Endothelial cell of umbilical vein (primary cell): ENCODE results near the gene DLEC1. TPM values are rescaled to one million over a fixed set of nuclear protein-coding genes. Genes with fewer than 3 reads are reported as not detected.
A peak's percentile ranks its signal among the peaks of the same experiment; 100 is the strongest.

ENCODE experiments used
- BruUV-seq: library from RNA; stranded (reverse); fragments of 400-500 nt; replicated peaks from 2 replicates; lab custom pipeline; 2021; lab: Mats Ljungman, UMichigan
- CTCF ChIA-PET: fragments of 300-600, 350-600 bp; sonication (Branson Sonifier 250); formaldehyde crosslinking; loops from one replicate; lab custom pipeline; 2021; ENCODE audit warnings: antibody characterized with exemption, inconsistent platforms; lab: Charles Lee
- POLR2A ChIA-PET: fragments of 300-600, 350-600 bp; sonication (Branson Sonifier 250); formaldehyde crosslinking; loops from one replicate; lab custom pipeline; 2021; ENCODE audit warnings: antibody characterized with exemption, inconsistent platforms; lab: Charles Lee
- DNase-seq: peaks from one replicate; pipeline ENCODE4 v3.0.0-alpha.2; 2011; ENCODE audit warnings: low read depth, low spot score
- FAIRE-seq: peaks from 2 replicates; lab custom pipeline; 2011; peaks lifted over from hg19 to GRCh38; lab: Jason Lieb, UNC
- H2AFZ ChIP-seq: 2 replicates; pipeline ENCODE4 v1.6.0; 2012; ENCODE audit warnings: low read depth, low read length, control low read depth, inconsistent platforms
- H3K27ac ChIP-seq: 2 replicates; pipeline ENCODE4 v1.5.1; 2011; ENCODE audit warnings: low read depth, mild to moderate bottlenecking, control low read depth, low read length, moderate library complexity; ENCODE audit not compliant: insufficient read depth
- H3K27me3 ChIP-seq, 2 experiments: 2 replicates each; pipeline versions ENCODE4 v1.6.0 to v1.6.1; 2011; ENCODE audit warnings: low read length in 2 of 2, mixed read lengths in 1 of 2; ENCODE audit not compliant: control insufficient read depth in 2 of 2, insufficient read depth in 2 of 2
- H3K36me3 ChIP-seq, 2 experiments: 2 replicates in 1 of 2; 3 replicates in 1 of 2; pipeline ENCODE4 v1.5.1; 2011; ENCODE audit warnings: low read length in 2 of 2, mild to moderate bottlenecking in 1 of 2, moderate library complexity in 1 of 2; ENCODE audit not compliant: control insufficient read depth in 2 of 2, insufficient read depth in 2 of 2; ENCODE audit errors: extremely low read depth in 1 of 2
- H3K4me1 ChIP-seq: 3 replicates; pipeline ENCODE4 v1.5.1; 2011; ENCODE audit warnings: mild to moderate bottlenecking, low read length; ENCODE audit not compliant: control insufficient read depth, insufficient read depth; ENCODE audit errors: extremely low read depth
- H3K4me2 ChIP-seq: 2 replicates; pipeline ENCODE4 v1.6.1; 2011; ENCODE audit warnings: low read length, control low read depth, mixed read lengths; ENCODE audit not compliant: insufficient read depth
- H3K4me3 ChIP-seq, 3 experiments: fragments of 200-600 bp in 1 of 3; sonication (generic), shearing (Covaris generic) in 1 of 3; replicated peaks in 1 of 3; 2 replicates each; pipeline ENCODE4 v1.5.1; 2011 to 2016; ENCODE audit warnings: control low read depth in 3 of 3, low read length in 3 of 3, mild to moderate bottlenecking in 2 of 3, inconsistent platforms in 1 of 3, low read depth in 1 of 3, moderate library complexity in 1 of 3; ENCODE audit not compliant: insufficient read depth in 1 of 3
- H3K79me2 ChIP-seq: 2 replicates; pipeline ENCODE4 v1.6.0; 2012; ENCODE audit warnings: low read length, inconsistent platforms; ENCODE audit not compliant: control insufficient read depth, insufficient read depth
- H3K9ac ChIP-seq: replicated peaks from 2 replicates; pipeline ENCODE3; 2011; ENCODE audit warnings: low read length, control low read depth; ENCODE audit not compliant: insufficient read depth; ENCODE audit errors: extremely low read depth
- H3K9me1 ChIP-seq: replicated peaks from 3 replicates; pipeline ENCODE4 v1.6.0; 2011; ENCODE audit warnings: mild to moderate bottlenecking, low read length; ENCODE audit not compliant: control insufficient read depth, insufficient read depth; ENCODE audit errors: extremely low read depth
- H3K9me3 ChIP-seq: replicated peaks from 2 replicates; pipeline ENCODE4 v1.5.1; 2012; ENCODE audit warnings: low read length, inconsistent platforms; ENCODE audit not compliant: control insufficient read depth, insufficient read depth
- H4K20me1 ChIP-seq: replicated peaks from 2 replicates; pipeline ENCODE3; 2011; ENCODE audit warnings: mild to moderate bottlenecking, low read length; ENCODE audit not compliant: control insufficient read depth, insufficient read depth; ENCODE audit errors: extremely low read depth
- CTCF ChIP-seq, 2 donors: IDR thresholded peaks; 1 replicate in 1 of 2; 2 replicates in 1 of 2; pipeline ENCODE4 v1.5.1; 2011; ENCODE audit warnings: low read length in 2 of 2, mild to moderate bottlenecking in 2 of 2, moderate library complexity in 2 of 2, control low read depth in 1 of 2, inconsistent platforms in 1 of 2, low read depth in 1 of 2; ENCODE audit not compliant: insufficient read depth in 1 of 2; ENCODE audit errors: extremely low read depth in 1 of 2
- EZH2 ChIP-seq: IDR thresholded peaks from 2 replicates; pipeline ENCODE4 v1.6.1; 2012; ENCODE audit warnings: borderline replicate concordance, low read depth, mild to moderate bottlenecking, moderate library complexity, low read length, inconsistent platforms; ENCODE audit not compliant: severe bottlenecking
- FOS ChIP-seq: IDR thresholded peaks from 2 replicates; pipeline ENCODE4 v1.6.1; 2011; ENCODE audit warnings: mild to moderate bottlenecking, low read length, moderate library complexity, borderline replicate concordance; ENCODE audit not compliant: insufficient read depth
- GATA2 ChIP-seq: IDR thresholded peaks from 2 replicates; pipeline ENCODE4 v1.7.0; 2011; ENCODE audit warnings: low read depth, mild to moderate bottlenecking, moderate library complexity, mixed read lengths, low read length; ENCODE audit not compliant: insufficient read length, insufficient read depth
- JUN ChIP-seq: IDR thresholded peaks from 2 replicates; pipeline ENCODE4 v1.6.1; 2011; ENCODE audit warnings: borderline replicate concordance, low read depth; ENCODE audit not compliant: insufficient read length, insufficient read depth
- MAX ChIP-seq: IDR thresholded peaks from 2 replicates; pipeline ENCODE4 v1.6.1; 2011; ENCODE audit not compliant: insufficient read depth, insufficient read length
- MYC ChIP-seq: IDR thresholded peaks from one replicate; pipeline ENCODE4 v1.6.1; 2011; ENCODE audit warnings: mild to moderate bottlenecking, low read depth, low read length
- POLR2A ChIP-seq: IDR thresholded peaks from 2 replicates; pipeline ENCODE4 v1.6.1; 2012; ENCODE audit warnings: low read depth, mild to moderate bottlenecking, control low read depth, low read length
- POLR2AphosphoS5 ChIP-seq: IDR thresholded peaks from 2 replicates; pipeline ENCODE4 v1.6.1; 2012; ENCODE audit warnings: low read depth, mild to moderate bottlenecking, control low read depth, low read length, moderate library complexity; ENCODE audit not compliant: insufficient read depth
- dilution Hi-C: fragments of 300-500 bp; cut with MboI; formaldehyde crosslinking; loops from one replicate; pipeline ENCODE4 v1.15.0; 2019; ENCODE audit warnings: low sequenced_read_pairs; ENCODE audit not compliant: extremely low pct_ligation_motif_present
- intact Hi-C: fragments of 100-400 bp; cut with micrococcal nuclease; formaldehyde crosslinking; loops from one replicate; pipeline ENCODE4 v1.10.0; 2022
- polyA plus RNA-seq, 4 experiments: library from polyadenylated mRNA; depleted of rRNA in 3 of 4; stranded (reverse) in 3 of 4; unstranded in 1 of 4; fragments of >200 nt; gene quantifications; 2 replicates each; pipeline versions ENCODE4 v1.2.1 to v1.2.3, GENCODE V29; 2011 to 2012; ENCODE audit warnings: missing spikeins in 1 of 4
- total RNA-seq: library from RNA; stranded (reverse); gene quantifications from 2 replicates; pipeline ENCODE4 v1.2.3, GENCODE V29; 2021

DLEC1 gene
- total and polyA plus RNA-seq, 2 donors (not counting 3 experiments of a cell fraction or from before 2014, with no cell fraction given): not detected

GRCh38 chr3:37994639-37994972, 44.4 kb upstream of the DLEC1 start:
- peak; percentile 8 for FAIRE-seq
- H3K9me1 ChIP-seq: no peaks in the 10 kb centered on the region

GRCh38 chr3:37995652-37996641, 43.1 kb upstream of the DLEC1 start:
- Histone ChIP-seq H3K9me1 (no peaks in the 10 kb centered on the region), H3K27me3 (no peaks in the 10 kb centered on the region), H3K4me3 (no peak overlapping the region), H3K9me3 (no peaks in the 10 kb centered on the region), H2AFZ (no peak overlapping the region), H4K20me1 (no peaks in the 10 kb centered on the region), H3K4me1 (peaks cover 15% of the 10 kb centered on the region), H3K79me2 (no peaks in the 10 kb centered on the region), H3K36me3 (no peaks in the 10 kb centered on the region), H3K27ac (no peak overlapping the region), H3K4me2 (no peak overlapping the region), H3K9ac (no peak overlapping the region)
- TF ChIP-seq FOS (no peak), POLR2A (no peak), JUN (no peak), POLR2AphosphoS5 (no peak), MYC (no peak), CTCF (IDR thresholded peaks at IDR 0.05; ENCODE audit: extremely low read depth in 1 of 2, insufficient read depth in 1 of 2, low read depth in 1 of 2, low read length in 2 of 2) (no peak), GATA2 (no peak), EZH2 (no peak), MAX (no peak)
- FAIRE-seq: no peak
- ChIA-PET POLR2A (no interaction called here), CTCF (interaction anchor here (0.6 to 1.6 kb wide), 22 partner anchors 12 to 655 kb away, joined by 3 to 68 read pairs (median 4); partner anchors contain the start of genes ACAA1 and PLCD1)
- intact Hi-C loops: no loop called here
- no TSS peak for BruUV-seq
- dilution Hi-C loops: no loop called here
- no peak for DNase-seq

More at GRCh38 chr3:37994639-37994972, 44.4 kb upstream of the DLEC1 start:
- Histone ChIP-seq H3K4me1 (peaks cover 15% of the 10 kb centered on the region), H3K4me3 (peak overlapping the region; percentile 14 to 67 (median 62)), H3K27me3 (no peaks in the 10 kb centered on the region), H3K9ac (peak overlapping the region; percentile 35), H3K36me3 (no peaks in the 10 kb centered on the region), H2AFZ (peak overlapping the region; percentile 94), H3K4me2 (peak overlapping the region; percentile 53), H4K20me1 (no peaks in the 10 kb centered on the region), H3K79me2 (no peaks in the 10 kb centered on the region), H3K9me3 (no peaks in the 10 kb centered on the region), H3K27ac (peak overlapping the region; percentile 34)
- BruUV-seq: no TSS peak
- ChIA-PET CTCF (interaction anchor here (0.8 to 1.2 kb wide), 5 partner anchors 10 to 139 kb away, joined by 3 to 7 read pairs (median 3); no protein-coding TSS in a partner anchor), POLR2A (no interaction called here)
- dilution Hi-C loops: no loop called here
- DNase-seq: no peak
- intact Hi-C loops: loop anchor here (1.0 kb wide), 2 partner anchors 20 to 139 kb away; no protein-coding TSS in a partner anchor
- no peak for TF ChIP-seq MAX
